Activated naive CD4-positive, alpha-beta T cell (primary cell): ENCODE measurements around the gene CNTNAP4.

ENCODE experiments used
- DNase-seq, 4 experiments: peaks; one replicate each; lab custom pipeline; 2025; lab: John Stamatoyannopoulos, UW

Gene CNTNAP4

GRCh38 chr16:76309639-76310335 is 32.6 kb downstream of the CNTNAP4 start:
- DNase-seq: no peak

- DNase-seq: no peak
These were observed 34.1 kb downstream of the CNTNAP4 start for GRCh38 chr16:76311260-76311659.

- DNase-seq: no peak
These were observed 41.4 kb downstream of the CNTNAP4 start for GRCh38 chr16:76318565-76318964.

- no peak for DNase-seq
These were observed 51.9 kb downstream of the CNTNAP4 start for GRCh38 chr16:76329106-76329505.

GRCh38 chr16:76335180-76335974 is 58.2 kb downstream of the CNTNAP4 start:
- DNase-seq: no peak

- no peak for DNase-seq
These were observed 58.9 kb downstream of the CNTNAP4 start for GRCh38 chr16:76336112-76336511.

GRCh38 chr16:76338472-76338871 is 61.3 kb downstream of the CNTNAP4 start:
- DNase-seq: no peak

GRCh38 chr16:76343769-76344168 is 66.6 kb downstream of the CNTNAP4 start:
- DNase-seq: no peak

- DNase-seq: no peak
These were observed 68.0 kb downstream of the CNTNAP4 start for GRCh38 chr16:76345163-76345661.

- no peak for DNase-seq
These were observed 69.0 kb downstream of the CNTNAP4 start for GRCh38 chr16:76346210-76346609.

GRCh38 chr16:76351441-76351840 is 74.2 kb downstream of the CNTNAP4 start:
- DNase-seq: no peak

GRCh38 chr16:76360404-76360803 is 83.2 kb downstream of the CNTNAP4 start:
- no peak for DNase-seq

GRCh38 chr16:76370344-76370743 is 93.1 kb downstream of the CNTNAP4 start:
- no peak for DNase-seq

- DNase-seq: no peak
These were observed 94.2 kb downstream of the CNTNAP4 start for GRCh38 chr16:76371441-76371840.

GRCh38 chr16:76373998-76374397 is 96.8 kb downstream of the CNTNAP4 start:
- no peak for DNase-seq

GRCh38 chr16:76376988-76377387 is 99.8 kb downstream of the CNTNAP4 start:
- no peak for DNase-seq

GRCh38 chr16:76378020-76378419 is 100.8 kb downstream of the CNTNAP4 start:
- DNase-seq: no peak

- DNase-seq: no peak
These were observed 103.9 kb downstream of the CNTNAP4 start for GRCh38 chr16:76381096-76381495.

GRCh38 chr16:76385601-76386230 is 108.5 kb downstream of the CNTNAP4 start:
- DNase-seq: no peak

GRCh38 chr16:76386784-76387183 is 109.6 kb downstream of the CNTNAP4 start:
- DNase-seq: no peak

- no peak for DNase-seq
These were observed 110.8 kb downstream of the CNTNAP4 start for GRCh38 chr16:76387994-76388393.

GRCh38 chr16:76389126-76389525 is 111.9 kb downstream of the CNTNAP4 start:
- no peak for DNase-seq

GRCh38 chr16:76390476-76390875 is 113.3 kb downstream of the CNTNAP4 start:
- DNase-seq: no peak
